Esophagus squamous epithelium (tissue), 4 donors: ENCODE measurements around the gene CR1L.

Source experiments
- POLR2A ChIP-seq, 4 donors: fragments of 450-650 bp; IDR thresholded peaks; one replicate each; pipeline ENCODE4 v1.6.1; 2017; ENCODE audit warnings: antibody characterized with exemption in 4 of 4, mild to moderate bottlenecking in 4 of 4, moderate library complexity in 3 of 4
- TF ChIP-seq, protein P1 (sequence below), 6 experiments: fragments of 450-650 bp in 4 of 6; fragments of 200-600 bp in 2 of 6; sonication (generic) in 2 of 6; IDR thresholded peaks; one replicate each; pipeline ENCODE4 v1.5.1; 2016 to 2019; ENCODE audit warnings: antibody characterized with exemption in 6 of 6, mild to moderate bottlenecking in 4 of 6, moderate library complexity in 4 of 6

DNA sequence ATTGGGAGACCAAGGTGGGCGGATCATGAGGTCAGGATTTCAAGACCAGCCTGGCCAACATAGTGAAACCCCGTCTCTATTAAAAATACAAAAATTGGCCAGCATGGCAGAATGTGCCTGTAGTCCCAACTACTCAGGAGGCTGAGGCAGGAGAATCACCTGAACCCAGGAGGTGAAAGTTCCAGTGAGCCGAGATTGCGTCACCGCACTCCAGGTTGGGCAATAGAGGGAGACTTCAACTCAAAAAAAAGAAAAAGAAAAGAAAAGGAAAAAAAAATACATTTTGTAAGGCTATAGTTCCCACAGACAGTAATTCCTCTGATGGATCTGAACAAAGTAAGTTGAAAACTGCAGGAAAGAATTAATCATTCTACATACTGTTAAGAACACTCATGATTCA, 58.8 kb downstream of the CR1L start:
- TF ChIP-seq, protein P1, sequence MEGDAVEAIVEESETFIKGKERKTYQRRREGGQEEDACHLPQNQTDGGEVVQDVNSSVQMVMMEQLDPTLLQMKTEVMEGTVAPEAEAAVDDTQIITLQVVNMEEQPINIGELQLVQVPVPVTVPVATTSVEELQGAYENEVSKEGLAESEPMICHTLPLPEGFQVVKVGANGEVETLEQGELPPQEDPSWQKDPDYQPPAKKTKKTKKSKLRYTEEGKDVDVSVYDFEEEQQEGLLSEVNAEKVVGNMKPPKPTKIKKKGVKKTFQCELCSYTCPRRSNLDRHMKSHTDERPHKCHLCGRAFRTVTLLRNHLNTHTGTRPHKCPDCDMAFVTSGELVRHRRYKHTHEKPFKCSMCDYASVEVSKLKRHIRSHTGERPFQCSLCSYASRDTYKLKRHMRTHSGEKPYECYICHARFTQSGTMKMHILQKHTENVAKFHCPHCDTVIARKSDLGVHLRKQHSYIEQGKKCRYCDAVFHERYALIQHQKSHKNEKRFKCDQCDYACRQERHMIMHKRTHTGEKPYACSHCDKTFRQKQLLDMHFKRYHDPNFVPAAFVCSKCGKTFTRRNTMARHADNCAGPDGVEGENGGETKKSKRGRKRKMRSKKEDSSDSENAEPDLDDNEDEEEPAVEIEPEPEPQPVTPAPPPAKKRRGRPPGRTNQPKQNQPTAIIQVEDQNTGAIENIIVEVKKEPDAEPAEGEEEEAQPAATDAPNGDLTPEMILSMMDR (IDR thresholded peaks at IDR 0.05), result no peak
- no peak for TF ChIP-seq POLR2A (IDR thresholded peaks at IDR 0.05)
